ENCODE measurements around the gene JAML. TPM values are rescaled to one million over a fixed set of nuclear protein-coding genes. Genes with fewer than 3 reads are reported as not detected.

The JAML gene
- total and polyA plus RNA-seq, 2 of the 13 experiments (the other 11 are each of a cell fraction or from before 2014, with no cell fraction given): 2.0 to 3.3 TPM

GRCh38 chr11:118145285-118146227, 79.3 kb downstream of the JAML start (continued):
- TF ChIP-seq SNAI1 (CRISPR knock-in tag; IDR thresholded peaks at IDR 0.05; ENCODE audit: borderline replicate concordance) (peak; percentile 75; the same call in 1 of the 2 replicates), NR0B2 (CRISPR knock-in tag; IDR thresholded peaks at IDR 0.05) (0 out of 2 replicates have a peak, but pooled peaks have one; percentile 24), SMARCC2 (IDR thresholded peaks at IDR 0.05) (no peak), ZNF343 (CRISPR knock-in tag; IDR thresholded peaks at IDR 0.05) (no peak; the same call in 1 of the 2 replicates), ZNF33A (CRISPR knock-in tag; IDR thresholded peaks at IDR 0.05; ENCODE audit: borderline replicate concordance) (no peak), HMGXB4 (CRISPR knock-in tag; IDR thresholded peaks at IDR 0.05; ENCODE audit: borderline replicate concordance in 1 of 2, low read depth in 1 of 2) (peak; percentile 67 to 92; a peak in 3 of 4 replicates), ESRRA (CRISPR knock-in tag; IDR thresholded peaks at IDR 0.05; ENCODE audit: low read depth) (peak; percentile 32; the same call in 1 of the 2 replicates), SAFB2 (CRISPR knock-in tag; IDR thresholded peaks at IDR 0.05; ENCODE audit: borderline replicate concordance, low read depth) (peak; percentile 81), CSRNP1 (CRISPR knock-in tag; IDR thresholded peaks at IDR 0.05) (no peak), RORA (CRISPR knock-in tag; IDR thresholded peaks at IDR 0.05) (no peak), CSRNP2 (CRISPR knock-in tag; conservative IDR thresholded peaks at IDR 0.05; ENCODE audit: low read depth) (no peak), TSC22D2 (CRISPR knock-in tag; IDR thresholded peaks at IDR 0.05; ENCODE audit: borderline replicate concordance) (no peak), ZNF33B (CRISPR knock-in tag; IDR thresholded peaks at IDR 0.05) (0 out of 2 replicates have a peak, but pooled peaks have one; percentile 73), ZFP91 (CRISPR knock-in tag; IDR thresholded peaks at IDR 0.05; ENCODE audit: borderline replicate concordance) (peak; percentile 81; the same call in 1 of the 2 replicates), SIX4 (CRISPR knock-in tag; IDR thresholded peaks at IDR 0.05) (no peak), THAP7 (CRISPR knock-in tag; IDR thresholded peaks at IDR 0.05) (no peak), SATB2 (CRISPR knock-in tag; IDR thresholded peaks at IDR 0.05) (no peak), NR2C2 (CRISPR knock-in tag; IDR thresholded peaks at IDR 0.05; ENCODE audit: borderline replicate concordance) (0 out of 2 replicates have a peak, but pooled peaks have one; percentile 31)
